ENCODE data around the gene HDAC11.
A peak's percentile ranks its signal among the peaks of the same experiment; 100 is the strongest.
"Not testable (repeated sequence)": the region's sequence is repeated elsewhere in the genome, so short reads cannot be mapped to it uniquely, and the experiment has no call there.

The HDAC11 gene

GRCh38 chr3:13470894-13471574 is 9.1 kb upstream of the HDAC11 start:
- DNase-seq (ENCODE audit: low read depth in 2 of 2): no peak

DNA sequence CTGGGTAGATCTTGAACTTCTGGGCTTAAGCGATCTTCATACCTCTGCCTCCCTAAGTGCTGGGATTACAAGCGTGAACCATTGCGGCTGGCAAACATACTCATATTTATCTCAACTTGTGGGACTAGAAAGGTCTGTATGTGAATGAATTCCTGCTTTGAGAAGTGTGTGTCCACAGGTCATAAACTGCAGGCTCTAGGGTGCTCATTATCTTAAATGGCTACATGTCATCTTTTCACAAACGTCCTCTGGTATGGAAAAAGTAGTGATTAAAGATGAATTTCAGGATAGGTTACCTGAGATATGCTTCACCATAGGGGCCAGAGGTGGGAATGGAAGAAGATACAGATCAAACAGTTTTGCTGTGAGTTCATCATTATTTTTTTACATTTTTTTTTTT is 7.8 kb upstream of the HDAC11 start:
- DNase-seq (ENCODE audit: low read depth in 2 of 2): no peak

- no peak for DNase-seq (ENCODE audit: low read depth in 2 of 2)
Measured at GRCh38 chr3:13473020-13473419, 7.1 kb upstream of the HDAC11 start.

GRCh38 chr3:13474021-13474420 is 6.1 kb upstream of the HDAC11 start:
- no peak for DNase-seq (ENCODE audit: low read depth in 2 of 2)

DNA sequence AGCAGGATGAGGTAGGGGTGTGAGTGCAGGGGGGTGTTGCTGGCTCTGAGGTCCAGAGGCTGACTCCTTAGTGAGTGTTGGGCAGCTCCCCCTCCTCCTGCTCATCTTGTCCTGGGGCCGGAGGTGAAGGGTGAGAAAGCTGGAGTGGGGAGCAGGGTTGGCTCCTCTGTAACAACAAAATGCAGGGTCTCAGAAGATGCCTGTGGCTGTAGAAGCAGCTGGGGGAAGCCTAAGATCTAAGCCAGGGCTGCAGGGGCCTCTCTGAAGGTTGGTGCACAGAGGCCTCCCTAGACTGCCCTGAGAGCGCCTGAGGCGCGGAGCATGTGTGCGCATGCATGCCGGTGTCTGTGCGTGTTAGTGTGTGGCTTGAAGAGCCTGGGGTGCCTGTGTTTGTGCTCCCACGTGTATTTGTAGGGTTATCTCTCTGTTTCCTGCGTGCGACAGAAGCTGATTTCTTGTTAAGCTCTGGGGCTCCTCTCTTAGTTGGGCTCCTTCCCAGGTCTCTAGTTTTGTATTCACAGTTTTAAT is 5.3 kb upstream of the HDAC11 start:
- no peak for DNase-seq (ENCODE audit: low read depth in 2 of 2)

DNA sequence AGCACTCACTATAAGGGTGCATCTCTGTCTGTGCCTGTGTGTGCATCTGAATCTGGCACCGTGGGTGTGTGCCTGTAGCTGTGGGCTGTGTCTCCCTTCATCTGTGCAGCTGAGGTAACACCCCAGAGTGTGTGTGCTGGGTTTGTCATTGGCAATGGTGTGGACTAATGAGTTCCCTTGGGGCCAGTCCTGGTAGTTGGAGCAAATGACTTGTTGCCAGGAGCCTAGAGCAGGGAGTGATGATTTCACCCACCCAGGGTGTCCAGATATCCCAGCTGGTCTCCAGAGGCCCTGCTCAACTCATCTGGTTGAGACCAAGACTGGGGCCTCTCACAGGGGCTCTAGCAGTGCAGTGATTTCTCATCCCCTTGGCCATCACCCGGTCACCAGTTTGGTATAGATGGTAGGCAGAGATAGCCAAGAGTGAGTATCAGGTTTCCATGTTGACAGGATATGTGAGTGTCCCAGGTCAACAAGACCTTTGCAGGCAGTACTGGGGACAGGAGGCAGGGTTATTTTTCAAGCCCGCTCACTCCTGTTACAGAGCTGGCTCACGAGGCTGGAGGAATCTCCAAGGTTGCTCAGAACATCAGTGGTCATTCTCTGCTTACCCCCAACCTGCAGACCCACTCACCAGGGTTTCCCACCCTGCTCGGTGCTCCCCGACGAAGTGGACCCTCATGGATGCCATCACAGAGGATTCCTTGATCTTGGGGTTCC is 4.1 kb upstream of the HDAC11 start:
- DNase-seq (ENCODE audit: low read depth in 2 of 2): no peak

- DNase-seq (ENCODE audit: low read depth in 2 of 2): no peak
Measured at GRCh38 chr3:13477943-13478342, 2.2 kb upstream of the HDAC11 start.

GRCh38 chr3:13479332-13479581 is 849 bp upstream of the HDAC11 start:
- no peak for DNase-seq (ENCODE audit: low read depth in 2 of 2)

DNA sequence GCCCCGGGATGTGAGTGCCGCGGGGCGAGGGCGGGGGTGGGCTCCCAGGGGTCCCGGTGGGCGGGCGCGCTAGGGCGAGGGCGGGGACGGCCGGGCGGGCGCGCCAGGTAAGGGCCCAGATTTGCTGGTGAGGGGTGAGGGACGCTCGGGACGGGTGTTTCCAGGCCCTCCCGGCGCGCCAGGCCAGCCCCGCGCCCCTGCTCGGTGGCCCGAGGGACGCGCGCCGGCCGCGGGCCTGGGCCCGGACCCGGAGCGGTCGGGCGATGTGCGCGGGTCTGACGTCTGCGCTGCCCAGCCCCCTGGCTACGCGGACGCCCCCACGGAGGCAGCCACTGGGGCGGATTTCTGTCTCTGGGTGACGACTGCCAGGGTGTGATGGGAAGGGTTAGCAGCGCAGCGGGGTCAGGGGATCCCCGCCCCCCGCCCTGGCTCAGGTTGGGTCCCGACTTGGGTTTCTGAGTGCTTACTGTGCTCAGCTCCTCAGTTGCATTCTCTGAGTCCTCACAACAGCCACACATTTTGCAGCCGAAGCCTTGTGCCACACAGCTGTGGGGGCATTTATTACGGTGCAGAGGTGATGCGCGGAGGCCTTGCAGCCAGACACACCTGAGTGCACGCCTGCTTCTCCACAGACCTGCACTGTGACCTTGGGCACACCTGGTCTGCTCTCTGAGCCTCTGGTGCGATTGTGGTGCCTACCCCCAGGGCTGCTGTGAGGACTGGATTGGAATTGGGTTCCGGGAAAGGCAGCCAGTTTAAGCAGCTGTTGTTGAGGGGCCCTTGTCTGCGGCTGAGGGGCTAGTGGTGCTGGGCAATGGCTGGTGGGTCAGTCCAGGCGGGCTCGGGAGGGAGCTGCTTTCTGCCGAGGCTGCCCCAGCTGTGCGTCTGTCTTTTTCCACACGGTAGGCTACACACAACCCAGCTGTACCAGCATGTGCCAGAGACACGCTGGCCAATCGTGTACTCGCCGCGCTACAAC is 523 bp downstream of the HDAC11 start:
- peak in 1 of 2 experiments; percentile 5 for DNase-seq (ENCODE audit: low read depth in 2 of 2)

DNA sequence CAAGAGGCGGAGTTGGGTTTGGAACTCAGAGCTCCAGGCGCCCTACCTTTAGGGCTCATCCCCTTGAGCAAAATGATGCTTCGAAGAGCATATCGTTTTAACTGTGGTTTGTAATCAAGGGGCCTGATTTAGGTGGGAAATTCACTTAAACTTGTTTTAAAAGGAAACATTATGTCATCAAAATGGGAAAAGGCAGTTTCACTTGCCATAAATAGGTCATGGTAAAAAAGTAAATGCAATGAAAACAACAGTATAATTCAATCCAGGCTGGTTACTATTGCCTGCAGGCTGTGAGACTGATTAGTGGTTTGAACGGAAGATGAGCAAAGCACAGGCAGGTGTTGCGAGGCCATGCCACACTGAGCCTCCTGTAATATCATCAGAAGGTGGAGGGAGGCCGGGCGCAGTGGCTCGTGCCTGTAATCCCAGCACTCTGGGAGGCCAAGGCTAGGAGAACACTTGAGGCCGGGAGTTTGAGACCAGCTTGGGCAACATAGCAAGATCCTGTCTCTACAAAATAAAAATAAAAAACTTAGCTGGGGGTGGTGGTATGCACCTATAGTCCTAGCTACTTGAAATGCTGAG is 2.1 kb downstream of the HDAC11 start:
- no peak for DNase-seq (ENCODE audit: low read depth in 2 of 2)

DNA sequence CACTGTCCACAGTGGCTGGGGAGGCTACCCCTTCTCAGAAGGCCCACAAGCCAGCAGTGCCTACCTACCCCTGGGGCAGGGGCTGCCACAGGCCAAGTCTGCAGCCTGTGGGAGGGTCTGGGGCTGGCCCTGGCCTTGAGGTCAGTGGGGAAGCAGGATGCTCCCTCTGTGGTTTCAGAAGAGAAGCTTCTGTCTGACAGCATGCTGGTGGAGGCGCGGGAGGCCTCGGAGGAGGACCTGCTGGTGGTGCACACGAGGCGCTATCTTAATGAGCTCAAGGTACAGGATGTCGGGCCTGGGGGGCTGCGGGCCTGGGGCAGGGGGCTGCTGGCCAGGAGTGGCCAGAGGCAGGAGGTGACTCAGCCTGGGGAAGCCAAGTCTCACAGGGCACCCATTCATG is 3.2 kb downstream of the HDAC11 start:
- DNase-seq (ENCODE audit: low read depth in 2 of 2): no peak

DNA sequence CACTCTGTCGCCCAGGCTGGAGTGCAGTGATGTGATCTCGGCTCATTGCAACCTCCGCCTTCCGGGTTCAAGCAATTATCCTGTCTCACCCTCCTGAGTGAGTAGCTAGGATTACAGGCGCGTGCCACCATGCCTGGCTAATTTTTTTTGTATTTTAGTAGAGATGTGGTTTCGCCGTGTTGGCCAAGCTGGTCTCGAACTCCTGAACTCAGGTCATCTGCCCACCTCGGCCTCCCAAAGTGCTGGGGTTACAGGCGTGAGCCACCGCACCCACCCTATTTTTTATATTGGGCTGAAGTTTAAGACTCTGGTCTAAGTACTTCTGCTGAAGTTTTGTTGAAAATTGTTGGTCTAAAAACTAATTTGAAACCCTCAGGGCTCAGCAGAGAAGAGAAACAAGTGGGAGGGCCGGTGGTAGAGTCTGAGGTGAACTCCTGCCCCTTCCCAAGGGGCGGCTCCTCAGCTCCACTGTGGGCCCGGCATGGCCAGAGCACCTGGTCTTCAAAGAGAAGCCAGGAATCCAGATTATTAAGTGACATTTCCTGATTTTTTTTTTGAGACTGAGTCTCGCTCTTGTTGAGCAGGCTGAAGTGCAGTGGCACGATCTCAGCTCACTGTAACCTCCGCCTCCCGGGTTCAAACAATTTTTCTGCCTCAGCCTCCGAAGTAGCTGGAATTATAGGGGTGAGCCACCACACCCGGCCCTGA is 4.0 kb downstream of the HDAC11 start:
- DNase-seq (ENCODE audit: low read depth in 2 of 2): no peak

DNA sequence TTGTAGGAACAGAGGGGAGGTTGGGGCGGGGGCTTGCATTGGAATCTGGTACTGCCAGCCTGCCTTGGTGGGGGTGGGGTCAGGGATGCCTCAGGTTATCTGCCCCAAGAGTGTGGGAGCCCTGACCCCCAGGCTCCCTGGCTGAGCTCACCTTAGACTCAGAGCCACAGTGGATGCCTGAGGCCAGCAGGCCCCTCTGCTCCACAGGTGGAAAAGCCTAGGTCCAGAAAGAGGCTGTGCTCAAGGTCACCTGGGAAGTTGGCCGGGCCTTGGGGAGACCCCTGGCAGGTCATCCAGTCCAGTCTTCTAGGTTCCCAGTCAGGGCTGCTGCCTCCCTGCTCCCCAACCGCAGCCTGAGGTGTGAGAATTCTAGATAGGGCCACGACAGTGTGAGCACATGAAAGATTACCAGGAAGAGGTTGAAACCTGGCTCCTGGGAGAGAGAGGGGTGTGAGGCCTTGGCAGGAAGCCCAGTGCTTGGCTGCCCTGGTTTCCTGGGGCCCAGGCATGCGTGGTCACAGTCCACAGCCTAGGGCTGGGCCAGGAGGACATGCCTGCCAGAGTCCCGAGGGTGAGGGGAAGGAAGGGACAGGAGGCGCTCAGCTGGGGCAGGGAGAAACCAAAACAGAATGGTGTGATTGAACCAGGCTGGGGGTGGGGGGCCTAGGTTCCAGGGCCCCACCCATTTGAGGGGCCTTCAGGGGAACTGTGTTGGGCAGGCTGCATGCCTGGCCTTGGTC is 4.9 kb downstream of the HDAC11 start:
- no peak for DNase-seq (ENCODE audit: low read depth in 2 of 2)

DNA sequence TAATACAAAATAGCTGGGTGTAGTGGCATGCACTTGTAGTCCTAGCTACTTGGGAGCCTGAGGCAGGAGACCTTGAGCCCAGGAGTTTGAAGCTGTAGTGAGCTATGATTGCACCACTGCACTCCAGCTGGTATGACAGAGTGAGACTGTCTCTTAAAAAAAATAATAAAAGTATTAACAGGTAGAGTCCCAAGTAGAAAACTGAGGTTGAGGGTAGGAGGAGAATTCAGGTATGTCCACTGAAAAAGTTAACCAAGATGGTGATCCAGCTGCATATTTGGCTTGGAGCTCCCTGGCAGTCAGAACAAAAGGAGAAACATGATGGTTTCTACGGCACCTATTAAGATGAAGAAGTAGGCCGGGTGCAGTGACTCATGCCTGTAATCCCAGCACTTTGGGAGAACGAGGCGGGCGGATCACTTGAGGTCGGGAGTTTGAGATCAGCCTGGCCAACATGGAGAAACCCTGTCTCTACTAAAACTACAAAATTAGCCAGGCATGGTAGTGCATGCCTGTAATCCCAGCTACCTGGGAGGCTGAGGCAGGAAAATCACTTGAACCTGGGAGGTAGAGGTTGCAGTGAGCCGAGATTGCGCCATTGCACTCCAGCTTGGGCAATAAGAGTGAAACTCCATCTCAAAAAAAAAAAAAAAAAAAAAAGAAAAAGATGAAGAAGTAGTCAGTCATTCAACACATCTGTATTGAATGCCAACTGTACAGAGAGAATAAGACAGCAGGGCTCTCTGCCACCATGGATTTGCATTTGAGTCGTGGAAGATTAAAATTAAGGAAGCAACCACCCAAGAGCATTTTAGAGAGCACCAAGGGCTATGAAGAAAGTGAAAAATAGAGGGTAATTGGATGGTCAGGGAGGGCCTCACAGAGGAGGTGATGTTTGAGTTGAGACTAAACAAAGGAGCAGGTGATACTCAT is 5.8 kb downstream of the HDAC11 start:
- not testable (repeated sequence) for DNase-seq (ENCODE audit: low read depth in 2 of 2)

DNA sequence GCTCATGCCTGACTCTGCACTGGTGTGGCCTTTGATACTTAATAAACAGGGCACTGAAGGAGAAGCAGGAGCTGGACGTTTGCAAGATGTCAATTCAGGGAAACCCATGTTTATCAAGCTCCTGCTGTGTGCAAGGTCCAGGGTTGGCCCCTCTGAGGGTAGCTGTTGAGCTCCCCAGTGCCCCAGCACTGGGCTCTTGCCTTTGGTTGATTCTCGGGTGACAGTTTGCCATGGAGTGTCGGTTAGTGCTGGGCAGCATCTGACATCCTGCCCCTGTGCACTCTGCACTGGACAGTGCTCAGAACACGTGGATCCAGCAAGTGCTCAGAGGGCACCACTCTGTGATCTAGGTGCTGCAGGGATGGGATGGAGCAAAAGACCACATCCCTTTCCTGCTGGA is 7.3 kb downstream of the HDAC11 start:
- no peak for DNase-seq (ENCODE audit: low read depth in 2 of 2)

- DNase-seq (ENCODE audit: low read depth in 2 of 2): no peak
Measured at GRCh38 chr3:13491206-13491974, 11.3 kb downstream of the HDAC11 start.

DNA sequence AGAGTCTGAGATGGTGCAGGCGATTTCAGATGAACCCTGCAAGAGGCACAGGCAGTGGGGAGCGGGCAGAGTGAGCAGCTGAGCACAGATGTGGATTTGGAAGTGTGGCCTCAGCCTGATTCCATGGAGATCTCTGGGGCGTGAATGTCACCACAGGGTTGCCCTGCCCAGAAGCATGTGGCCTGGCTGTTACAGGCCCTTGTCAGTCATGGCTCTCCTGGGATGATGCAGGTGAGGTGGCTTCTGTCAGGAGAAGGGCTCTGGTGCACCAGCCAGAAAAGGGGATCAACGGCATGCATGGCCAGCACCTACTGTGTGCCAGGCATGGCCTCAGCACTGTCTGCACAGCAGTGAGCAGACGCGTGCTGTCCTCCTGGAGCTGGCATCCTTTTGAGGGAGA is 11.9 kb downstream of the HDAC11 start:
- DNase-seq (ENCODE audit: low read depth in 2 of 2): no peak

GRCh38 chr3:13492976-13493866 is 13.1 kb downstream of the HDAC11 start:
- no peak for DNase-seq (ENCODE audit: low read depth in 2 of 2)
